Mesothelial cell of epicardium (in vitro differentiated cells): ENCODE measurements around the gene SAMD14. TPM values are rescaled to one million over a fixed set of nuclear protein-coding genes. Genes with fewer than 3 reads are reported as not detected.

Experiments used
- DNase-seq, 2 experiments: peaks; one replicate each; pipeline ENCODE4 v3.0.0; 2021; ENCODE audit warnings: low spot score in 2 of 2; ENCODE audit not compliant: unreplicated experiment in 2 of 2
- H3K27ac Mint-ChIP-seq: 2 replicates; pipeline ENCODE4 v1.8.0; 2021; ENCODE audit warnings: mixed read lengths
- H3K27me3 Mint-ChIP-seq: 2 replicates; pipeline ENCODE4 v1.8.0; 2021; ENCODE audit warnings: low read depth, mixed read lengths
- H3K36me3 Mint-ChIP-seq: 2 replicates; pipeline ENCODE4 v1.8.0; 2021; ENCODE audit warnings: mixed read lengths
- H3K4me1 Mint-ChIP-seq: 2 replicates; pipeline ENCODE4 v1.8.0; 2021; ENCODE audit warnings: mixed read lengths
- H3K4me3 Mint-ChIP-seq: 2 replicates; pipeline ENCODE4 v1.8.0; 2021; ENCODE audit warnings: mild to moderate bottlenecking, moderate library complexity, mixed read lengths
- H3K9me3 Mint-ChIP-seq: 2 replicates; pipeline ENCODE4 v1.8.0; 2021; ENCODE audit warnings: mixed read lengths
- total RNA-seq: library from RNA; stranded (reverse); gene quantifications from 3 replicates; pipeline ENCODE4 v1.2.1, GENCODE V29; 2021
- TF ChIP-seq, protein P1 (sequence below): fragments of 200-600 bp; sonication (generic); IDR thresholded peaks from one replicate; pipeline ENCODE4 v1.5.0; 2021; ENCODE audit warnings: antibody characterized with exemption; ENCODE audit not compliant: unreplicated experiment

SAMD14 gene
- total RNA-seq, 1 donor from 2014 or later = 19.4 TPM

- DNase-seq = peak; percentile 92 to 95
- Mint-ChIP-seq H3K4me1 (peaks cover 14% of the 10 kb centered on the region), H3K27me3 (no peaks in the 10 kb centered on the region), H3K27ac (peak within 1 kb of the TSS; percentile 91), H3K36me3 (peaks cover 7% of the 10 kb centered on the region), H3K4me3 (peak within 1 kb of the TSS; percentile 96), H3K9me3 (no peaks in the 10 kb centered on the region)
- TF ChIP-seq, protein P1, sequence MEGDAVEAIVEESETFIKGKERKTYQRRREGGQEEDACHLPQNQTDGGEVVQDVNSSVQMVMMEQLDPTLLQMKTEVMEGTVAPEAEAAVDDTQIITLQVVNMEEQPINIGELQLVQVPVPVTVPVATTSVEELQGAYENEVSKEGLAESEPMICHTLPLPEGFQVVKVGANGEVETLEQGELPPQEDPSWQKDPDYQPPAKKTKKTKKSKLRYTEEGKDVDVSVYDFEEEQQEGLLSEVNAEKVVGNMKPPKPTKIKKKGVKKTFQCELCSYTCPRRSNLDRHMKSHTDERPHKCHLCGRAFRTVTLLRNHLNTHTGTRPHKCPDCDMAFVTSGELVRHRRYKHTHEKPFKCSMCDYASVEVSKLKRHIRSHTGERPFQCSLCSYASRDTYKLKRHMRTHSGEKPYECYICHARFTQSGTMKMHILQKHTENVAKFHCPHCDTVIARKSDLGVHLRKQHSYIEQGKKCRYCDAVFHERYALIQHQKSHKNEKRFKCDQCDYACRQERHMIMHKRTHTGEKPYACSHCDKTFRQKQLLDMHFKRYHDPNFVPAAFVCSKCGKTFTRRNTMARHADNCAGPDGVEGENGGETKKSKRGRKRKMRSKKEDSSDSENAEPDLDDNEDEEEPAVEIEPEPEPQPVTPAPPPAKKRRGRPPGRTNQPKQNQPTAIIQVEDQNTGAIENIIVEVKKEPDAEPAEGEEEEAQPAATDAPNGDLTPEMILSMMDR = no peak
Observed at GRCh38 chr17:50094753-50095619, 35.0 kb downstream of the SAMD14 start, which contains the start of gene PDK2. Gene PDK2, plus strand, starts transcription at chr17:50095351. Its CDS starts 85 bp downstream, at chr17:50095436.

- Mint-ChIP-seq H3K27me3 (no peaks in the 10 kb centered on the region), H3K4me1 (peaks cover 14% of the 10 kb centered on the region), H3K36me3 (peaks cover 3% of the 10 kb centered on the region), H3K4me3 (peak overlapping the region; percentile 96), H3K9me3 (no peaks in the 10 kb centered on the region), H3K27ac (peak overlapping the region; percentile 91)
- TF ChIP-seq, protein P1 = peak; percentile 99
- peak; percentile 79 to 95 for DNase-seq
Observed at GRCh38 chr17:50094243-50094752, 35.7 kb downstream of the SAMD14 start.

DNA sequence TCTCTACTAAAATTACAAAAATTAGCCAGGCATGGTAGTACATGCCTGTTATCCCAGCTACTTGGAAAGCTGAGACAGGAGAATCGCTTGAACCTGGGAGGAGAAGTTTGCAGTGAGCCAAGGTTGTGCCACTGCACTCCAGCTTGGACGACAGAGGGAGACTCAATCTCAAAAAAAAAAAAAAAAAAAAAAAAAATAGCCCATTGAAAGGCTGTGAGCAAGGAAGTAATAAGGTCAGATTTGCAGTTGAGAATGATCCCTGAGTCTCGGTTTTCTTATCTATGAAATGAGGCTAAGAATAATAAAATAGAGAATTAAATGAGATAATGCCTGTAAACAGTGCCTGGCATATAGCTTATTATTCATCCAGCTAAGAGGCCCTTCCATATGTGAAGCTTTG lies 36.2 kb downstream of the SAMD14 start:
- DNase-seq = no peak
- H3K27me3 Mint-ChIP-seq = no peaks in the 10 kb centered on the region
- no peaks in the 10 kb centered on the region for H3K9me3 Mint-ChIP-seq
- H3K36me3 Mint-ChIP-seq = peaks cover 3% of the 10 kb centered on the region
- TF ChIP-seq, protein P1 = no peak
- H3K4me1 Mint-ChIP-seq = peaks cover 14% of the 10 kb centered on the region
- no peak overlapping the region for H3K4me3 Mint-ChIP-seq
- no peak overlapping the region for H3K27ac Mint-ChIP-seq

DNA sequence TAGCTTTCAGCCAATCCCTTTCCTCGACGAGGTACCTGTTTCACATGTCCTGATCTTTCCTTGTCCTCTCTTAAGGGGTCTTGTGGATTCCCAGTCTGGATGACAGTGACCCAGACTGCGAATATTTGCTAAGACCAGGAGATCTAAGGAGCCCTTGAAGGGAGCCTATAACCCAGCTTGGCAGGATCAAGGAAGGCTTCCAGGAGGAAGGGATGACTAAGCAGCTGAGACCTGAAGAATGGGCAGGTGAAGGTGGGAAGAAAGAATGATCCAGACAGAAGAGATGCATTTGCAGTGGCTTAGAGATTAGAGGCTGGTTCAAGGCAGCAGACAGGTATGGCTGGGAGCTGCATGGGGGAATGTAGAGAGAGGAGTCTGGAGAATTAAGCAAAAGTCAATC lies 36.7 kb downstream of the SAMD14 start:
- Mint-ChIP-seq H3K27me3 (no peaks in the 10 kb centered on the region), H3K4me3 (no peak overlapping the region), H3K4me1 (peaks cover 14% of the 10 kb centered on the region), H3K27ac (no peak overlapping the region), H3K36me3 (peaks cover 6% of the 10 kb centered on the region), H3K9me3 (no peaks in the 10 kb centered on the region)
- DNase-seq = no peak
- TF ChIP-seq, protein P1 = no peak

DNA sequence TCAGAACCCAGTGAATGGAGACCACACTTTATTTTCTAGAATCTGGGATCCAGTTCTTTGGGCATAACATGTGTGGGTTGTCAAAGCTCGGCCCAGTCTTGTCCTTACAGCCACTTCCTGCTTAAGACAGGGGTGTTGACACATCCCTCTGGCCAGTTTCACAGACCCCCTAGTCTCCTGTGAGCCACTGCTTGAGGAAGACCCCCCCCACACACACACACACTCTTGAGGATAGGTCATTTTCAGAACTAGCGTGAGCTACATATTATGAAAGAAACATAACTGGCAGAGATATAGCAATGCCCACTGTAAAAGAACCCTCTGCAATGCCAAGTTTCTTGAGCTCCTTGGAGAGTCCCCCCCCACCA lies 38.1 kb downstream of the SAMD14 start:
- Mint-ChIP-seq H3K4me1 (peaks cover 14% of the 10 kb centered on the region), H3K27ac (no peak overlapping the region)

More for the DNA sequence above, 38.1 kb downstream of the SAMD14 start:
- Mint-ChIP-seq H3K36me3 (peaks cover 6% of the 10 kb centered on the region), H3K4me3 (no peak overlapping the region), H3K9me3 (no peaks in the 10 kb centered on the region), H3K27me3 (no peaks in the 10 kb centered on the region)
- no peak for DNase-seq
- TF ChIP-seq, protein P1 = no peak
